HEK293 (cell line): ENCODE measurements around the gene MYO1F.

Experiments used
- CTCF ChIA-PET: fragments of 350-600 bp; formaldehyde crosslinking; extraction: SDS; loops from one replicate; lab custom pipeline; 2021; ENCODE audit warnings: antibody characterized with exemption; lab: Yijun Ruan, JAX
- POLR2A ChIA-PET: fragments of 300-600 bp; formaldehyde crosslinking; extraction: SDS; loops from one replicate; lab custom pipeline; 2020; ENCODE audit warnings: antibody characterized with exemption, inconsistent platforms; lab: Yijun Ruan, JAX
- H3K27ac ChIP-seq: fragments of 200-500 bp; sonication (Bioruptor generic); 2 replicates; pipeline ENCODE4 v1.5.1; 2014; ENCODE audit warnings: low read depth, low read length, control low read depth, inconsistent platforms; ENCODE audit errors: extremely low read depth
- H3K36me3 ChIP-seq, 2 experiments: fragments of 200-500 bp in 1 of 2; sonication (Bioruptor generic) in 1 of 2; 1 replicate in 1 of 2; 2 replicates in 1 of 2; pipeline ENCODE4 v1.5.1; 2014 to 2017; ENCODE audit warnings: inconsistent platforms in 2 of 2, low read length in 2 of 2; ENCODE audit not compliant: control insufficient read depth in 2 of 2, insufficient read depth in 1 of 2
- H3K4me1 ChIP-seq: fragments of 200-500 bp; sonication (Bioruptor generic); 2 replicates; pipeline ENCODE4 v1.5.1; 2014; ENCODE audit warnings: mild to moderate bottlenecking, low read length, inconsistent platforms; ENCODE audit not compliant: control insufficient read depth, insufficient read depth
- H3K4me3 ChIP-seq: 2 replicates; pipeline ENCODE4 v1.5.1; 2011; ENCODE audit warnings: low read depth, mild to moderate bottlenecking, control low read depth, low read length, moderate library complexity
- H3K9me3 ChIP-seq: fragments of 200-500 bp; sonication (Bioruptor generic); 2 replicates; pipeline ENCODE4 v1.5.1; 2014; ENCODE audit warnings: low read depth, low read length, inconsistent platforms; ENCODE audit not compliant: control insufficient read depth, insufficient read depth
- BCL11B ChIP-seq: fragments of 450-650 bp; formaldehyde crosslinking; IDR thresholded peaks from 2 replicates; pipeline ENCODE4 v1.5.1; 2016; ENCODE audit warnings: low read depth, missing biosample characterization, missing genetic modification characterization
- IKZF3 ChIP-seq: fragments of 450-650 bp; IDR thresholded peaks from 2 replicates; pipeline ENCODE4 v1.5.0; 2018; ENCODE audit warnings: missing biosample characterization, mild to moderate bottlenecking, missing genetic modification characterization, moderate library complexity
- KLF1 ChIP-seq: fragments of 450-650 bp; formaldehyde crosslinking; IDR thresholded peaks from 2 replicates; pipeline ENCODE4 v1.5.1; 2016; ENCODE audit warnings: missing biosample characterization, missing genetic modification characterization
- KLF10 ChIP-seq: fragments of 450-650 bp; IDR thresholded peaks from 2 replicates; pipeline ENCODE4 v1.5.1; 2018; ENCODE audit warnings: missing biosample characterization, mild to moderate bottlenecking, missing genetic modification characterization
- KLF9 ChIP-seq: fragments of 450-650 bp; formaldehyde crosslinking; IDR thresholded peaks from 2 replicates; pipeline ENCODE4 v1.5.1; 2016; ENCODE audit warnings: missing biosample characterization, missing genetic modification characterization, low read depth
- SP3 ChIP-seq: fragments of 450-650 bp; formaldehyde crosslinking; IDR thresholded peaks from 2 replicates; pipeline ENCODE4 v1.5.1; 2016; ENCODE audit warnings: missing biosample characterization, missing genetic modification characterization
- SP7 ChIP-seq: fragments of 450-650 bp; formaldehyde crosslinking; IDR thresholded peaks from 2 replicates; pipeline ENCODE4 v1.5.1; 2016; ENCODE audit warnings: missing biosample characterization, missing genetic modification characterization
- WT1 ChIP-seq: fragments of 450-650 bp; formaldehyde crosslinking; IDR thresholded peaks from 2 replicates; pipeline ENCODE4 v1.5.1; 2016; ENCODE audit warnings: missing biosample characterization, missing genetic modification characterization
- YY1 ChIP-seq: fragments of 450-650 bp; formaldehyde crosslinking; IDR thresholded peaks from 2 replicates; pipeline ENCODE4 v1.5.1; 2018; ENCODE audit warnings: missing biosample characterization, missing genetic modification characterization
- ZBTB20 ChIP-seq: fragments of 450-650 bp; formaldehyde crosslinking; IDR thresholded peaks from 2 replicates; pipeline ENCODE4 v1.5.1; 2016; ENCODE audit warnings: missing biosample characterization, missing genetic modification characterization
- ZFHX2 ChIP-seq: fragments of 450-650 bp; formaldehyde crosslinking; conservative IDR thresholded peaks from 2 replicates; pipeline ENCODE4 v1.5.1; 2016; ENCODE audit warnings: missing biosample characterization, missing genetic modification characterization
- ZNF155 ChIP-seq: fragments of 450-650 bp; formaldehyde crosslinking; IDR thresholded peaks from 2 replicates; pipeline ENCODE4 v1.5.1; 2016; ENCODE audit warnings: missing biosample characterization, missing genetic modification characterization
- ZNF24 ChIP-seq: fragments of 450-650 bp; formaldehyde crosslinking; IDR thresholded peaks from 2 replicates; pipeline ENCODE4 v1.5.1; 2016; ENCODE audit warnings: missing biosample characterization, missing genetic modification characterization
- ZNF302 ChIP-seq: fragments of 450-650 bp; formaldehyde crosslinking; IDR thresholded peaks from 2 replicates; pipeline ENCODE4 v1.5.1; 2016; ENCODE audit warnings: missing biosample characterization, missing genetic modification characterization, low read depth
- ZNF335 ChIP-seq: fragments of 450-650 bp; formaldehyde crosslinking; conservative IDR thresholded peaks from 2 replicates; pipeline ENCODE4 v1.5.1; 2016; ENCODE audit warnings: missing biosample characterization, missing genetic modification characterization
- ZNF341 ChIP-seq: fragments of 450-650 bp; formaldehyde crosslinking; IDR thresholded peaks from 2 replicates; pipeline ENCODE4; 2016; ENCODE audit warnings: low read depth, missing biosample characterization, missing genetic modification characterization
- ZNF391 ChIP-seq: fragments of 450-650 bp; formaldehyde crosslinking; IDR thresholded peaks from 2 replicates; pipeline ENCODE4 v1.5.1; 2016; ENCODE audit warnings: low read depth, missing biosample characterization, missing genetic modification characterization, borderline replicate concordance
- ZNF404 ChIP-seq: fragments of 450-650 bp; formaldehyde crosslinking; IDR thresholded peaks from 2 replicates; pipeline ENCODE4 v1.5.1; 2017; ENCODE audit warnings: missing biosample characterization, missing genetic modification characterization
- ZNF416 ChIP-seq: fragments of 450-650 bp; formaldehyde crosslinking; IDR thresholded peaks from 2 replicates; pipeline ENCODE4 v1.5.1; 2016; ENCODE audit warnings: missing biosample characterization, missing genetic modification characterization
- ZNF610 ChIP-seq: fragments of 450-650 bp; formaldehyde crosslinking; IDR thresholded peaks from 2 replicates; pipeline ENCODE4 v1.5.1; 2016; ENCODE audit warnings: missing biosample characterization, missing genetic modification characterization, borderline replicate concordance
- ZNF654 ChIP-seq: fragments of 450-650 bp; formaldehyde crosslinking; IDR thresholded peaks from 2 replicates; pipeline ENCODE4 v1.5.1; 2016; ENCODE audit warnings: low read depth, missing biosample characterization, missing genetic modification characterization
- ZNF660 ChIP-seq: fragments of 450-650 bp; IDR thresholded peaks from 2 replicates; pipeline ENCODE4 v1.5.1; 2018; ENCODE audit warnings: missing biosample characterization, mild to moderate bottlenecking, missing genetic modification characterization
- ZNF76 ChIP-seq: fragments of 450-650 bp; formaldehyde crosslinking; IDR thresholded peaks from 2 replicates; pipeline ENCODE4; 2016; ENCODE audit warnings: low read depth, missing biosample characterization, missing genetic modification characterization, borderline replicate concordance
- ZNF843 ChIP-seq: fragments of 450-650 bp; formaldehyde crosslinking; IDR thresholded peaks from 2 replicates; pipeline ENCODE4 v1.5.1; 2016; ENCODE audit warnings: missing biosample characterization, missing genetic modification characterization
- TF ChIP-seq, protein P1 (sequence below): fragments of 450-650 bp; formaldehyde crosslinking; IDR thresholded peaks from 2 replicates; pipeline ENCODE4 v1.5.1; 2016; ENCODE audit warnings: missing biosample characterization, missing genetic modification characterization
- TF ChIP-seq, protein P2 (sequence below): fragments of 450-650 bp; formaldehyde crosslinking; IDR thresholded peaks from 2 replicates; pipeline ENCODE4 v1.5.1; 2016; ENCODE audit warnings: missing biosample characterization, missing genetic modification characterization
- TF ChIP-seq, protein P3 (sequence below): fragments of 450-650 bp; formaldehyde crosslinking; IDR thresholded peaks from 2 replicates; pipeline ENCODE4 v1.5.1; 2016; ENCODE audit warnings: missing biosample characterization, missing genetic modification characterization
- TF ChIP-seq, protein P4 (sequence below): fragments of 450-650 bp; formaldehyde crosslinking; IDR thresholded peaks from 2 replicates; pipeline ENCODE4 v1.5.1; 2016; ENCODE audit warnings: missing biosample characterization, missing genetic modification characterization
- TF ChIP-seq, protein P5 (sequence below): fragments of 450-650 bp; IDR thresholded peaks from 2 replicates; pipeline ENCODE4 v1.5.1; 2018; ENCODE audit warnings: missing biosample characterization, missing genetic modification characterization

MYO1F gene

DNA sequence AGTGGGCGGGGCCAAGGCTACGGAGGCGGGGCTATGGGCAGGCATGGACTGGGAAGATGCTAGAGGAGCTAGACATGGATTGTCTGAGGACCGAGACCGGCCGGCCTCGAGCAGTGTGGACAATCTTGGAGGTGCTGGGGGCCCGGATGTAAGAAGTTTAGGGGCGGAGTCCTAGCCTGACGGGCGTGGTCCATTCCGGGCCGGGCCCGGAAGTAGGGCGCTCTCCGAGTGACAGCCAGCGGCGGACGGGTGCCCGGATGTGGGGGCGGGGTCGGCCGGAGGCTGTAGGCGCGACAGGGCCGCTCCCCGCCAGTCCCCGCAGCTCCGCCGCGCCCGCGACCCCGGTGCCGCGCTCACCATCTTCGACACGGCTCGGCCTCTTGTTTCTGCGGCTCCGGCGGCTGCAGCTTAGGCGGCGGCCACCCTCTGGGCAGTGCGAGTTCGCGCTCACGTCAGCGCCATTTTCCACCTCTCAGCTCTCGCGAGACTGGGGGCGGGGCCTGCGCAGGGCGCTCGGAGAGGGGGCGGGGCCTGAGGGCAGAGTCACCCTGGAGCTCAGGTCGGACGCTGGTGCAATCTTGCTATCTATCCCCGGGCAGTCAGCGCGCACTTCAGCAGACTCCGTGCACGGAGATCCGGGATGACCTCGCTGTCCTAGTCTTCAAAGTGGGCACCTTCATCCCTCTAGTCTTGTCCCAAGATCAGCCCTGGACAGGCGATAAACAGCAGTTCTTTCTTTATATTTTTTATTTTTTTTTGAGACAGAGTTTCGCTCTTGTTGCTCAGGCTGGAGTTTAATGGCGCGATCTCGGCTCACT lies 63.3 kb downstream of the MYO1F start, which contains the start of gene ZNF414:
Gene ZNF414, minus strand, starts transcription at position 481 of the 818 bp plus-strand sequence. Its CDS starts 121 bp downstream, at position 360.
- Histone ChIP-seq H3K4me1 (peaks cover 7% of the 10 kb centered on the region; the same call in 1 of the 2 replicates), H3K9me3 (no peaks in the 10 kb centered on the region), H3K4me3 (peak within 1 kb of the TSS; percentile 99), H3K27ac (peak within 1 kb of the TSS; percentile 87), H3K36me3 (peaks cover 0 to 12% of the 10 kb centered on the region in 2 experiments; a peak in 1 of 3 replicates)
- POLR2A ChIA-PET = interaction anchor here (0.6 to 3.1 kb wide), 36 partner anchors 8 to 1314 kb away, joined by 3 to 82 read pairs (median 4); partner anchors contain the start of genes HNRNPM, MARCHF2, NDUFA7 and RAB11B
- CTCF ChIA-PET = interaction anchor here (0.5 to 2.1 kb wide), 8 partner anchors 8 to 1599 kb away, joined by 3 to 9 read pairs (median 3); no protein-coding TSS in a partner anchor
- TF ChIP-seq, protein P1, sequence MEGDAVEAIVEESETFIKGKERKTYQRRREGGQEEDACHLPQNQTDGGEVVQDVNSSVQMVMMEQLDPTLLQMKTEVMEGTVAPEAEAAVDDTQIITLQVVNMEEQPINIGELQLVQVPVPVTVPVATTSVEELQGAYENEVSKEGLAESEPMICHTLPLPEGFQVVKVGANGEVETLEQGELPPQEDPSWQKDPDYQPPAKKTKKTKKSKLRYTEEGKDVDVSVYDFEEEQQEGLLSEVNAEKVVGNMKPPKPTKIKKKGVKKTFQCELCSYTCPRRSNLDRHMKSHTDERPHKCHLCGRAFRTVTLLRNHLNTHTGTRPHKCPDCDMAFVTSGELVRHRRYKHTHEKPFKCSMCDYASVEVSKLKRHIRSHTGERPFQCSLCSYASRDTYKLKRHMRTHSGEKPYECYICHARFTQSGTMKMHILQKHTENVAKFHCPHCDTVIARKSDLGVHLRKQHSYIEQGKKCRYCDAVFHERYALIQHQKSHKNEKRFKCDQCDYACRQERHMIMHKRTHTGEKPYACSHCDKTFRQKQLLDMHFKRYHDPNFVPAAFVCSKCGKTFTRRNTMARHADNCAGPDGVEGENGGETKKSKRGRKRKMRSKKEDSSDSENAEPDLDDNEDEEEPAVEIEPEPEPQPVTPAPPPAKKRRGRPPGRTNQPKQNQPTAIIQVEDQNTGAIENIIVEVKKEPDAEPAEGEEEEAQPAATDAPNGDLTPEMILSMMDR (tag by site-specific recombination) = no peak
- TF ChIP-seq KLF10 (tag by site-specific recombination) (peak; percentile 77; the same call in 1 of the 2 replicates), ZNF660 (tag by site-specific recombination) (peak; percentile 51; the same call in 1 of the 2 replicates), ZNF335 (tag by site-specific recombination) (peak; percentile 84), ZNF391 (tag by site-specific recombination) (peak; percentile 68; the same call in 1 of the 2 replicates), ZNF404 (tag by site-specific recombination) (no peak), SP3 (tag by site-specific recombination) (peak; percentile 77), KLF9 (peak; percentile 84), KLF1 (tag by site-specific recombination) (peak; percentile 28; the same call in 1 of the 2 replicates), ZFHX2 (tag by site-specific recombination) (peak; percentile 79), ZNF24 (tag by site-specific recombination) (0 out of 2 replicates have a peak, but pooled peaks have one; percentile 65), ZNF155 (tag by site-specific recombination) (no peak), ZNF654 (peak; percentile 17; the same call in 1 of the 2 replicates), ZNF302 (tag by site-specific recombination) (no peak), ZNF341 (tag by site-specific recombination) (peak; percentile 35; the same call in 1 of the 2 replicates), WT1 (tag by site-specific recombination) (no peak), BCL11B (tag by site-specific recombination) (no peak), YY1 (tag by site-specific recombination) (peak; percentile 89), SP7 (tag by site-specific recombination) (peak; percentile 65; the same call in 1 of the 2 replicates), ZNF76 (peak; percentile 56; the same call in 1 of the 2 replicates), ZBTB20 (0 out of 2 replicates have a peak, but pooled peaks have one; percentile 6), IKZF3 (tag by site-specific recombination) (peak; percentile 85), ZNF416 (tag by site-specific recombination) (no peak), ZNF610 (tag by site-specific recombination) (0 out of 2 replicates have a peak, but pooled peaks have one; percentile 34), ZNF843 (tag by site-specific recombination) (no peak)
- TF ChIP-seq, protein P2, sequence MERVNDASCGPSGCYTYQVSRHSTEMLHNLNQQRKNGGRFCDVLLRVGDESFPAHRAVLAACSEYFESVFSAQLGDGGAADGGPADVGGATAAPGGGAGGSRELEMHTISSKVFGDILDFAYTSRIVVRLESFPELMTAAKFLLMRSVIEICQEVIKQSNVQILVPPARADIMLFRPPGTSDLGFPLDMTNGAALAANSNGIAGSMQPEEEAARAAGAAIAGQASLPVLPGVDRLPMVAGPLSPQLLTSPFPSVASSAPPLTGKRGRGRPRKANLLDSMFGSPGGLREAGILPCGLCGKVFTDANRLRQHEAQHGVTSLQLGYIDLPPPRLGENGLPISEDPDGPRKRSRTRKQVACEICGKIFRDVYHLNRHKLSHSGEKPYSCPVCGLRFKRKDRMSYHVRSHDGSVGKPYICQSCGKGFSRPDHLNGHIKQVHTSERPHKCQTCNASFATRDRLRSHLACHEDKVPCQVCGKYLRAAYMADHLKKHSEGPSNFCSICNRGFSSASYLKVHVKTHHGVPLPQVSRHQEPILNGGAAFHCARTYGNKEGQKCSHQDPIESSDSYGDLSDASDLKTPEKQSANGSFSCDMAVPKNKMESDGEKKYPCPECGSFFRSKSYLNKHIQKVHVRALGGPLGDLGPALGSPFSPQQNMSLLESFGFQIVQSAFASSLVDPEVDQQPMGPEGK = peak; percentile 79
- TF ChIP-seq, protein P3, sequence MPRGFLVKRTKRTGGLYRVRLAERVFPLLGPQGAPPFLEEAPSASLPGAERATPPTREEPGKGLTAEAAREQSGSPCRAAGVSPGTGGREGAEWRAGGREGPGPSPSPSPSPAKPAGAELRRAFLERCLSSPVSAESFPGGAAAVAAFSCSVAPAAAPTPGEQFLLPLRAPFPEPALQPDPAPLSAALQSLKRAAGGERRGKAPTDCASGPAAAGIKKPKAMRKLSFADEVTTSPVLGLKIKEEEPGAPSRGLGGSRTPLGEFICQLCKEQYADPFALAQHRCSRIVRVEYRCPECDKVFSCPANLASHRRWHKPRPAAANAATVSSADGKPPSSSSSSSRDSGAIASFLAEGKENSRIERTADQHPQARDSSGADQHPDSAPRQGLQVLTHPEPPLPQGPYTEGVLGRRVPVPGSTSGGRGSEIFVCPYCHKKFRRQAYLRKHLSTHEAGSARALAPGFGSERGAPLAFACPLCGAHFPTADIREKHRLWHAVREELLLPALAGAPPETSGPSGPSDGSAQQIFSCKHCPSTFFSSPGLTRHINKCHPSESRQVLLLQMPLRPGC (tag by site-specific recombination) = peak; percentile 18; the same call in 1 of the 2 replicates
- TF ChIP-seq, protein P4, sequence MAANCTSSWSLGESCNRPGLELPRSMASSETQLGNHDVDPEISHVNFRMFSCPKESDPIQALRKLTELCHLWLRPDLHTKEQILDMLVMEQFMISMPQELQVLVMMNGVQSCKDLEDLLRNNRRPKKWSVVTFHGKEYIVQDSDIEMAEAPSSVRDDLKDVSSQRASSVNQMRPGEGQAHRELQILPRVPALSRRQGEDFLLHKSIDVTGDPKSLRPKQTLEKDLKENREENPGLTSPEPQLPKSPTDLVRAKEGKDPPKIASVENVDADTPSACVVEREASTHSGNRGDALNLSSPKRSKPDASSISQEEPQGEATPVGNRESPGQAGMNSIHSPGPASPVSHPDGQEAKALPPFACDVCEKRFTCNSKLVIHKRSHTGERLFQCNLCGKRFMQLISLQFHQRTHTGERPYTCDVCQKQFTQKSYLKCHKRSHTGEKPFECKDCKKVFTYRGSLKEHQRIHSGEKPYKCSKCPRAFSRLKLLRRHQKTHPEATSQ = no peak
- TF ChIP-seq, protein P5, sequence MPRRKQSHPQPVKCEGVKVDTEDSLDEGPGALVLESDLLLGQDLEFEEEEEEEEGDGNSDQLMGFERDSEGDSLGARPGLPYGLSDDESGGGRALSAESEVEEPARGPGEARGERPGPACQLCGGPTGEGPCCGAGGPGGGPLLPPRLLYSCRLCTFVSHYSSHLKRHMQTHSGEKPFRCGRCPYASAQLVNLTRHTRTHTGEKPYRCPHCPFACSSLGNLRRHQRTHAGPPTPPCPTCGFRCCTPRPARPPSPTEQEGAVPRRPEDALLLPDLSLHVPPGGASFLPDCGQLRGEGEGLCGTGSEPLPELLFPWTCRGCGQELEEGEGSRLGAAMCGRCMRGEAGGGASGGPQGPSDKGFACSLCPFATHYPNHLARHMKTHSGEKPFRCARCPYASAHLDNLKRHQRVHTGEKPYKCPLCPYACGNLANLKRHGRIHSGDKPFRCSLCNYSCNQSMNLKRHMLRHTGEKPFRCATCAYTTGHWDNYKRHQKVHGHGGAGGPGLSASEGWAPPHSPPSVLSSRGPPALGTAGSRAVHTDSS (tag by site-specific recombination) = no peak
